ENCODE results near the gene ZNF416.

ZNF416 gene

GRCh38 chr19:57606931-57607330 is 28.2 kb upstream of the ZNF416 start:
- no peak overlapping the region for H3K4me3 ChIP-seq (replicated peaks; ENCODE audit: low read depth, low read length)
- DNase-seq (ENCODE audit: extremely low read depth, low read depth) = no peak
- TF ChIP-seq, protein P1, sequence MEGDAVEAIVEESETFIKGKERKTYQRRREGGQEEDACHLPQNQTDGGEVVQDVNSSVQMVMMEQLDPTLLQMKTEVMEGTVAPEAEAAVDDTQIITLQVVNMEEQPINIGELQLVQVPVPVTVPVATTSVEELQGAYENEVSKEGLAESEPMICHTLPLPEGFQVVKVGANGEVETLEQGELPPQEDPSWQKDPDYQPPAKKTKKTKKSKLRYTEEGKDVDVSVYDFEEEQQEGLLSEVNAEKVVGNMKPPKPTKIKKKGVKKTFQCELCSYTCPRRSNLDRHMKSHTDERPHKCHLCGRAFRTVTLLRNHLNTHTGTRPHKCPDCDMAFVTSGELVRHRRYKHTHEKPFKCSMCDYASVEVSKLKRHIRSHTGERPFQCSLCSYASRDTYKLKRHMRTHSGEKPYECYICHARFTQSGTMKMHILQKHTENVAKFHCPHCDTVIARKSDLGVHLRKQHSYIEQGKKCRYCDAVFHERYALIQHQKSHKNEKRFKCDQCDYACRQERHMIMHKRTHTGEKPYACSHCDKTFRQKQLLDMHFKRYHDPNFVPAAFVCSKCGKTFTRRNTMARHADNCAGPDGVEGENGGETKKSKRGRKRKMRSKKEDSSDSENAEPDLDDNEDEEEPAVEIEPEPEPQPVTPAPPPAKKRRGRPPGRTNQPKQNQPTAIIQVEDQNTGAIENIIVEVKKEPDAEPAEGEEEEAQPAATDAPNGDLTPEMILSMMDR (IDR thresholded peaks at IDR 0.05; ENCODE audit: low read depth, low read length, missing control alignments) = no peak

GRCh38 chr19:57599761-57600383 is 21.2 kb upstream of the ZNF416 start, which contains the start of gene ZNF530:
ZNF530 (plus strand) TSS chr19:57599885; CDS start chr19:57604346, 4,461 bp downstream.
- DNase-seq (ENCODE audit: extremely low read depth, low read depth) = peak; percentile 81
- H3K4me3 ChIP-seq (replicated peaks; ENCODE audit: low read depth, low read length) = peak within 1 kb of the TSS; percentile 77
- TF ChIP-seq, protein P1 (IDR thresholded peaks at IDR 0.05; ENCODE audit: low read depth, low read length, missing control alignments) = no peak

- no peak for DNase-seq (ENCODE audit: extremely low read depth, low read depth)
- TF ChIP-seq, protein P1 (IDR thresholded peaks at IDR 0.05; ENCODE audit: low read depth, low read length, missing control alignments) = no peak
- peak overlapping the region; percentile 77 for H3K4me3 ChIP-seq (replicated peaks; ENCODE audit: low read depth, low read length)
Observed at GRCh38 chr19:57599377-57599760, 20.7 kb upstream of the ZNF416 start.

DNA sequence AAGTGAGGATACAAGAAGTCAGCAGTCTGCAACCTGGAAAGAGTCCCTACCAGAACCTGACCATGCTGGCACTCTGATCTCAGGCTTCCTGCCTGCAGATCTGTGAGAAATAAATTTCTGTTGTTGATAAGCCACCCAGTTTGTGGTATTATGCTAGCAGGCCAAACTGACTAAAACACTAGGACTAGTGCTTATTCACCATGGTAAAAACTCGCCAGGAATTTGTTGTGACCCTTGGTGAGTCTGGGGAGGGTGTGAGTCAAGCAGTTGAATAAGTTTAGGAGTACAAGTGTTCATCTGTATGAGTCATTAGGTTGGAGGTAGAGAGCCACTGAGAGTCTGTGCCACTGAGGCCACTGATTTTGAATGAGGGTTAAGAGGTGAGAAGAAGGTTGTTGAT is 8.8 kb upstream of the ZNF416 start:
- TF ChIP-seq, protein P1 (IDR thresholded peaks at IDR 0.05; ENCODE audit: low read depth, low read length, missing control alignments) = no peak
- no peak for DNase-seq (ENCODE audit: extremely low read depth, low read depth)
- no peak overlapping the region for H3K4me3 ChIP-seq (replicated peaks; ENCODE audit: low read depth, low read length)

GRCh38 chr19:57583521-57584416 is 5.1 kb upstream of the ZNF416 start, which contains the start of gene ZIK1:
ZIK1 (plus strand) TSS chr19:57584145; CDS start chr19:57584357, 212 bp downstream.
- TF ChIP-seq, protein P1 (IDR thresholded peaks at IDR 0.05; ENCODE audit: low read depth, low read length, missing control alignments) = no peak
- peak; percentile 49 for DNase-seq (ENCODE audit: extremely low read depth, low read depth)
- H3K4me3 ChIP-seq (replicated peaks; ENCODE audit: low read depth, low read length) = peak within 1 kb of the TSS; percentile 51

DNA sequence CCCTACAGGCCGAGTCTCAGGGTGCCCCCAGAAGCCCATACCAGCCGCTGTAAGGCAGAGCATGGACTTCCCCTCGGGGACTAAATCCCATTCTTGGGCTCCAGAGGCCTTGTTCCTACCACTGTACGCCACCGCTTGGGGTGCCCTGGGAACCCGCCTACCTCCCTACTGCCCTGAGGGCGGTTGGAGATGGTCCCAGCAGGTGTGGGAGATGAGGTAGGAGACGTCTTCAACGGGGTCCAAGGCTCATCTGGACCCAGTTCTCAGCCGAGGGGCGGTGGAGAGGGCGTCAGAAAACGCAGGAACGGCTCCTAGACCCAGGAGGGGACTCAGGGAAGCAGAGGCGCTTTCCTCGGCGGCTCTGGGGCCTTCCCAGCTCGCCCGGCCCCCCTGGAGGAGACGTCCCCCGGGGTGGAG is 4.4 kb upstream of the ZNF416 start:
- DNase-seq (ENCODE audit: extremely low read depth, low read depth) = no peak
- H3K4me3 ChIP-seq (replicated peaks; ENCODE audit: low read depth, low read length) = no peak overlapping the region; the same call in 1 of the 2 replicates
- TF ChIP-seq, protein P1 (IDR thresholded peaks at IDR 0.05; ENCODE audit: low read depth, low read length, missing control alignments) = no peak

Measured in HFF-Myc (cell line).